ENCODE data around the gene LY6G5B. TPM values are rescaled to one million over a fixed set of nuclear protein-coding genes. Genes with fewer than 3 reads are reported as not detected.

LY6G5B gene
- total RNA-seq, 2 donors from 2014 or later, result 13.9 to 17.0 TPM

DNA sequence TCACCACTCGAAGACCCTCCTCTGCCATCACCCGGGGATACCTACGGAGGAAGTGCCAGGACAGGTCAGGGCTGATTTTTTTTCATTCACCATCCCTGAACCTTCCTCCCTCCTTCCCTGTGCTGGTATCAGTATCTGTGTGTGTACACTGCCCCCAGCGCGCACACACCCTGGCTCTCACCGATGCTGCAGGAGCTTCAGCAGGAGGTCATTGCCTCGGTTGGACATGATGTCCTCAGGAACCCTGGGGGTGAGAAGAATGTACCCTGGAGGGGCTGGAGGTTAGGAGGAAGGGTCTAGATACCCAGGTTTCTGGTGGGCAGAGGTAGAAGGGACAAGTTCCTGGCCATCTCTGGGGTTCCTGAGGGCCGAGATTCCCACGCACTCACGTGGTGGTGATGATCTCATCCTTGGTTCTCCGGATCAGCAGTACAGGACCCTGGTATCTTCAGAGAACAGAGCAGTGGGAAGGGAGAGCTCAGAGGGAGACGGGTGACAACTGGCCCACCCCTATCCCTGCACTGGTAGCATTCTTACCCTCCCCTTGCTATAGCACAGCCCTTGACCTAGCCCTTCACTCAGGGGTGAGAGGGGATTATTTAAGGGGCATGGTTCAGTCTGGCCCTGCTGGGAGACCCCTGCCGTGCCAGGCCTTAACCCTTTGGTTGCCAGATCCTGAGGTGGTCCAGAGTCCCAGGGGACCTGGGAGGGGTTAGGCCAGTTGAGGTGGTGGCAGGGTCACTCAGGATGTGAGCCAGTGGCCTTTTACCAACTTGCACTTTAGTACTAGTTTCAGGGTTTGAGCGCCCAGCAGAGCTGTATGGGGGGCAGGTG, 18.3 kb downstream of the LY6G5B start:
- Histone ChIP-seq H3K27ac (ENCODE audit: low read depth, low read length) (no peak overlapping the region), H3K4me3 (ENCODE audit: low read length) (no peak overlapping the region), H3K4me1 (ENCODE audit: control insufficient read depth, insufficient read depth, low read length) (peaks cover 13% of the 10 kb centered on the region), H3K36me3 (ENCODE audit: control insufficient read depth, insufficient read depth, low read length) (peaks cover 68% of the 10 kb centered on the region), H3K9me3 (ENCODE audit: control insufficient read depth, low read length) (no peaks in the 10 kb centered on the region), H3K27me3 (ENCODE audit: control insufficient read depth, insufficient read depth, low read length, poor library complexity, severe bottlenecking) (no peaks in the 10 kb centered on the region), H3K9ac (ENCODE audit: extremely low read depth, low read length, poor library complexity, severe bottlenecking) (no peak overlapping the region)
- 84 to 95% methylated on average over 6 to 14 of the region's 14 CpGs for WGBS, 2 experiments (ENCODE audit: insufficient coverage in 1 of 2, insufficient read length in 1 of 2)
- H3K4me1 Mint-ChIP-seq, result peaks cover 21% of the 10 kb centered on the region
- H3K36me3 Mint-ChIP-seq (ENCODE audit: low read depth), result peaks cover 61% of the 10 kb centered on the region
- H3K27me3 Mint-ChIP-seq (ENCODE audit: insufficient read depth), result no peaks in the 10 kb centered on the region
- peak overlapping the region; percentile 74 for H3K27ac Mint-ChIP-seq
- DNase-seq, result peak; percentile 59
- TF ChIP-seq CTCF (conservative IDR thresholded peaks at IDR 0.05), result no peak
- H3K4me3 Mint-ChIP-seq, result no peak overlapping the region
- H3K9me3 Mint-ChIP-seq, result no peaks in the 10 kb centered on the region

DNA sequence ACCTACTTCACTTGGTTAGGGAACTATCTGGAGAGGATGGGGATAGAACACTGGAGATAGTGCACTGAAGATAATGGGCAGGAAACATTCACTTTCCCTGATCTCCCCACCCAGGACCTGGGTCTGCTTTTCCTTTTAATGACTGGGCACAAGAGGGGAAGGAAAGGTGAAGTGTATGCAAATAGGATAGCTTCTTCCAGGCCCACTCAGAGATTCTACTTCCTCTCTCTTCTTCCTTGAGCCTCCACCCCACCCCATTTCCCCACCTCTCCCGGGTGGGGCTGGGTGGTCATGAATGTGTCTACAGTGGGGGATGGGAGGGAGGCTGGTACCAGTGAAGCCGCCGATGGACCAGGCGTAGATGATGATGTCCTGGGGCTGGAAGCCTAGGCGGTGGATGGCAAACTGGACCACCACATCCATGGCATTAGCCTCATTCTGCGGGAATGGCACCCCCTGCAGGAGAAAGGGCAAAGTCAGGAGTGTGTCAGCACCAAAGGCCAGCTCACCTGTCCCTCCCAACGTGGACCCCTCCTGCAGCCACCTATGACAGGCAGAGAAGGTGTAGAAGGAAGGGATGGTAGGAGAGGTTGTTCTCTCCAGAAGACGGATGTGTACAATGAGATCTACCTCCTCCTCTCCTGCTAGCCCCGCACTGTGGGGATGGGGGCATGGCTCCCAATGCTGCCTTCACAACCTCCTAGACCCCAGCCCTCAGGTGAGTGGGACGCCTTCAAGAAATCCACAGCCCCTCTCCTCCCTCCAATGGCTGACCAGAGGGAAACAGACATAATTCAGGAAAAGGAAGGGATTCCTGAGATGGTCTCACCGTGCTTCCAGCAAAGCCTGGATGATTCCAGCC, 19.7 kb downstream of the LY6G5B start:
- peak; percentile 84 for DNase-seq
- peaks cover 72% of the 10 kb centered on the region for H3K36me3 ChIP-seq (ENCODE audit: control insufficient read depth, insufficient read depth, low read length)
- no peak overlapping the region for H3K4me3 Mint-ChIP-seq
- H3K27me3 ChIP-seq (ENCODE audit: control insufficient read depth, insufficient read depth, low read length, poor library complexity, severe bottlenecking), result no peaks in the 10 kb centered on the region
- H3K27me3 Mint-ChIP-seq (ENCODE audit: insufficient read depth), result no peaks in the 10 kb centered on the region
- H3K36me3 Mint-ChIP-seq (ENCODE audit: low read depth), result peaks cover 68% of the 10 kb centered on the region
- TF ChIP-seq CTCF (conservative IDR thresholded peaks at IDR 0.05), result peak; percentile 73
- peaks cover 13% of the 10 kb centered on the region for H3K4me1 ChIP-seq (ENCODE audit: control insufficient read depth, insufficient read depth, low read length)
- H3K27ac ChIP-seq (ENCODE audit: low read depth, low read length), result no peak overlapping the region
- H3K9ac ChIP-seq (ENCODE audit: extremely low read depth, low read length, poor library complexity, severe bottlenecking), result no peak overlapping the region
- peak overlapping the region; percentile 83 for H3K27ac Mint-ChIP-seq
- peaks cover 15% of the 10 kb centered on the region for H3K4me1 Mint-ChIP-seq
- H3K9me3 ChIP-seq (ENCODE audit: control insufficient read depth, low read length), result no peaks in the 10 kb centered on the region
- 80 to 85% methylated on average over 5 to 10 of the region's 11 CpGs for WGBS, 2 experiments (ENCODE audit: insufficient coverage in 1 of 2, insufficient read length in 1 of 2)
- H3K9me3 Mint-ChIP-seq, result no peaks in the 10 kb centered on the region
- no peak overlapping the region for H3K4me3 ChIP-seq (ENCODE audit: low read length)

DNA sequence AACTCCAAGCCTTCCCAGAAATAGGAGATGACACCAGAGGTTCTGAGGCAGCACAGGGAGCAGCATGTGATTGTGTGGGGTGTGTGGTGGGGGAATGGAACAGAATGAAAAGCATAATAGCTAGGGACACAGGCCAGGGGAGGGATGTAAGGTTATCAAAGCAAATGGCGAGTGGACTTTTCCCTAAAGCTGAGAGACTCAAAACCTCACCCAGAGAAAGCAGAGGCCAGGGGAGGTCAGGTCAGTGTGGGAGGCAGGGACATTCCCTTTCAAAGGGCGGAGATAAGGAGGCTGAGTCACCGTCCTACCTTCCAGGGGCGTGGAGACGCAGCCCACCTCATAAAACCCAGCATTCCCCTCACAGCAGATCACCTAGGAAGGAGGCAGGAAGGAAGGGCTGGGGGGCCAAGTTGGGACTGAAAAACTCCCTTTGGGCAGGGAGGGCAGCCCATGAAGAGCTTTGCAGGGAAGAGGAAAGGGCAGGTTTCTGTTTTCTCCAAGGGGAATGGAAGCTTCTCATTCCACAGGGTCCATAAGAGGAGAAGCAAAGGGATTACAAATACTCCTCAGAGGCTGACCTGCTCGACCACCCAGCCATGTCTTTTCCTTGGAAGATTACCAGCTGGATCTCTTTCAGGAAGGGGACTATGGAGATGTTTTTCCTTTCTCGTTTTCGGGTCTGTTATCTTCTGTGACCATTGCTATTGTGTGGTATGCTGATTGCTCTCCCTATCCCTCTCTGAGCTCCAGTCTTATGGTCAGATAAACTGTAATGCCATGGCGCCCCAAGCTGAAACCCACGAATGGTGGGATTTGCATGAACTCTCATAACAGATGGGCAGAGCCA, 20.7 kb downstream of the LY6G5B start:
- Mint-ChIP-seq H3K36me3 (ENCODE audit: low read depth) (peaks cover 71% of the 10 kb centered on the region), H3K27me3 (ENCODE audit: insufficient read depth) (no peaks in the 10 kb centered on the region), H3K27ac (peak overlapping the region; percentile 83), H3K4me3 (no peak overlapping the region), H3K9me3 (no peaks in the 10 kb centered on the region), H3K4me1 (peaks cover 15% of the 10 kb centered on the region)
- Histone ChIP-seq H3K27me3 (ENCODE audit: control insufficient read depth, insufficient read depth, low read length, poor library complexity, severe bottlenecking) (no peaks in the 10 kb centered on the region), H3K9me3 (ENCODE audit: control insufficient read depth, low read length) (no peaks in the 10 kb centered on the region), H3K36me3 (ENCODE audit: control insufficient read depth, insufficient read depth, low read length) (peaks cover 81% of the 10 kb centered on the region), H3K4me1 (ENCODE audit: control insufficient read depth, insufficient read depth, low read length) (peaks cover 13% of the 10 kb centered on the region), H3K9ac (ENCODE audit: extremely low read depth, low read length, poor library complexity, severe bottlenecking) (no peak overlapping the region), H3K27ac (ENCODE audit: low read depth, low read length) (no peak overlapping the region), H3K4me3 (ENCODE audit: low read length) (no peak overlapping the region)
- DNase-seq, result no peak
- TF ChIP-seq CTCF (conservative IDR thresholded peaks at IDR 0.05), result no peak
- WGBS, 2 experiments (ENCODE audit: insufficient coverage in 1 of 2, insufficient read length in 1 of 2), result 70 to 74% methylated on average over 4 to 9 of the region's 10 CpGs

All from endodermal cell (in vitro differentiated cells).